ENCODE measurements around the gene EHBP1L1. TPM values are rescaled to one million over a fixed set of nuclear protein-coding genes. Genes with fewer than 3 reads are reported as not detected.

The EHBP1L1 gene
- total and polyA plus RNA-seq, 2 donors (not counting 1 experiment from before 2014, with no cell fraction given), result 12.8 to 53.5 TPM

DNA sequence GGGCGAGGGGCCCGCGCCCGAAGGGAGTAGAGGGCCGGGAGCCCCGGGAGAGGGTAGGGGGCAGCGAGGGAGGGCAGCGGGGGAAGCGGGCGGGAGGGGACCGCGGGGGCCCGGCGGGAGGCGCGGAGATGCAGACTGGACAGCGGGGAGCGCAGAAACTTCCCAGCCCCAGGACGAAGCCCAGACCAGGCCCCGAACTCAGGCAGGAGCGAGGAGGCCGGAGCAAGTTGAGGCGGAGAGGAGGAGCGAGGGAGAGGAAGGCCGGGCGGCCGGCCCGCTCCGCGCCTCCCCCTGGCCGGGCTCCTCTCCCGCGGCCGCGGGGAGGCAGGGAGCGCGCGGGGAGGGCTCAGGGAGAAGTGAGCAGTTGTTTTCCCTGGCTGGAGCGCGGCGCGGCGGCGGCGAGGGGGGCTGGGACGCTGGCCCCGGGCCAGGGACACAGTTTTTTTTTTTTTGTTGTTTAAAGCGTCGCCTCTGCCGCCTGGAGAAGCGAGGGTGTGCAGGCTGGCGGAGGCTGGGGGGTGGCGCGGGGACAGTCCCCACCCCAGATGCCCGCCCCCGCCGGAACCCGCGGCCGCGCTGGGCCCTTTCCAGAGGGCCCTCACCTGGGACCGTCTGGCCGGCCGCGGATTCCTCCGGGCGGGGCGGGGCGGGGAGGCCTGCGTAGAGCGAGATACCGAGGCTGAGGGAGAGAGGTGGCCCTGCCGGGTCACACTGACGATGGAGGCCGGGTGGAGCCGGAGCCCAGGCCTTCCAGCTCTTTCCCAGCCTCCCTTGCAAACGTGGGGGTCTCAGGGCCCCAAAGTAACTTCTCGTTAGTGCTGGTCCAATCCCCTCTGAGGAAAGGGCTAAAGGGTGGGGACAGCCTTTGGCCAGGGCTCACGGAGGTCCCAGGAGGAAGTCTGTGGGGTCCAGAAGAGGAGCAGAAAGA lies 17.6 kb upstream of the EHBP1L1 start, which contains the start of gene LTBP3:
LTBP3 (minus strand) TSS at position 358 of the 928 bp plus-strand sequence. CDS start 400 bp downstream, outside the sequence.
- H2AFZ ChIP-seq (ENCODE audit: low read length), result no peak within 1 kb of the TSS
- peak within 1 kb of the TSS; percentile 74 for H3K9ac ChIP-seq (ENCODE audit: insufficient read depth, low read length)
- peak; percentile 78 to 82 for DNase-seq (ENCODE audit: low read depth in 2 of 2)
- no peaks in the 10 kb centered on the region for H3K36me3 ChIP-seq (ENCODE audit: control insufficient read depth, insufficient read depth, low read length)
- peaks cover 15% of the 10 kb centered on the region for H3K79me2 ChIP-seq (ENCODE audit: control insufficient read depth, insufficient read depth, low read length)
- peak within 1 kb of the TSS; percentile 67 to 80 (median 73) for H3K4me3 ChIP-seq (replicated peaks in 1 of 4; ENCODE audit: control extremely low read depth in 1 of 4, insufficient read depth in 1 of 4, low read depth in 3 of 4, low read length in 4 of 4)
- H3K27me3 ChIP-seq (ENCODE audit: control insufficient read depth, insufficient read depth, low read length), result no peaks in the 10 kb centered on the region
- TF ChIP-seq EZH2 (IDR thresholded peaks at IDR 0.05; ENCODE audit: low read length, missing control alignments) (no peak), CTCF (conservative IDR thresholded peaks at IDR 0.05 in 1 of 2, IDR thresholded peaks at IDR 0.05 in 1 of 2; ENCODE audit: low read depth in 1 of 2, low read length in 2 of 2) (no peak)
- no peaks in the 10 kb centered on the region for H4K20me1 ChIP-seq (ENCODE audit: control insufficient read depth, extremely low read depth, insufficient read depth, low read length)
- H3K27ac ChIP-seq (ENCODE audit: insufficient read depth, low read length), result peak within 1 kb of the TSS; percentile 68
- peak within 1 kb of the TSS; percentile 89 for H3K4me2 ChIP-seq (ENCODE audit: extremely low read depth, insufficient read depth, low read length)
- H3K9me3 ChIP-seq (ENCODE audit: control insufficient read depth, insufficient read depth, low read depth, low read length), result no peaks in the 10 kb centered on the region
- H3K4me1 ChIP-seq (ENCODE audit: control insufficient read depth, extremely low read depth, insufficient read depth, low read length), result peaks cover 45% of the 10 kb centered on the region

- Histone ChIP-seq H3K27me3 (ENCODE audit: control insufficient read depth, insufficient read depth, low read length) (no peaks in the 10 kb centered on the region), H3K4me1 (ENCODE audit: control insufficient read depth, extremely low read depth, insufficient read depth, low read length) (peaks cover 45% of the 10 kb centered on the region), H3K4me3 (replicated peaks in 1 of 4; ENCODE audit: control extremely low read depth in 1 of 4, insufficient read depth in 1 of 4, low read depth in 3 of 4, low read length in 4 of 4) (peak overlapping the region in 1 of 4 experiments; percentile 74), H3K4me2 (ENCODE audit: extremely low read depth, insufficient read depth, low read length) (peak overlapping the region; percentile 54), H3K9me3 (ENCODE audit: control insufficient read depth, insufficient read depth, low read depth, low read length) (no peaks in the 10 kb centered on the region), H3K9ac (ENCODE audit: insufficient read depth, low read length) (no peak overlapping the region), H3K79me2 (ENCODE audit: control insufficient read depth, insufficient read depth, low read length) (peaks cover 15% of the 10 kb centered on the region), H4K20me1 (ENCODE audit: control insufficient read depth, extremely low read depth, insufficient read depth, low read length) (no peaks in the 10 kb centered on the region), H3K36me3 (ENCODE audit: control insufficient read depth, insufficient read depth, low read length) (no peaks in the 10 kb centered on the region), H2AFZ (ENCODE audit: low read length) (no peak overlapping the region), H3K27ac (ENCODE audit: insufficient read depth, low read length) (peak overlapping the region; percentile 56)
- peak; percentile 49 to 73 for DNase-seq (ENCODE audit: low read depth in 2 of 2)
- no peak for TF ChIP-seq CTCF (conservative IDR thresholded peaks at IDR 0.05 in 1 of 2, IDR thresholded peaks at IDR 0.05 in 1 of 2; ENCODE audit: low read depth in 1 of 2, low read length in 2 of 2)
- TF ChIP-seq EZH2 (IDR thresholded peaks at IDR 0.05; ENCODE audit: low read length, missing control alignments), result no peak
Measured at GRCh38 chr11:65558930-65559509, 16.8 kb upstream of the EHBP1L1 start.

DNA sequence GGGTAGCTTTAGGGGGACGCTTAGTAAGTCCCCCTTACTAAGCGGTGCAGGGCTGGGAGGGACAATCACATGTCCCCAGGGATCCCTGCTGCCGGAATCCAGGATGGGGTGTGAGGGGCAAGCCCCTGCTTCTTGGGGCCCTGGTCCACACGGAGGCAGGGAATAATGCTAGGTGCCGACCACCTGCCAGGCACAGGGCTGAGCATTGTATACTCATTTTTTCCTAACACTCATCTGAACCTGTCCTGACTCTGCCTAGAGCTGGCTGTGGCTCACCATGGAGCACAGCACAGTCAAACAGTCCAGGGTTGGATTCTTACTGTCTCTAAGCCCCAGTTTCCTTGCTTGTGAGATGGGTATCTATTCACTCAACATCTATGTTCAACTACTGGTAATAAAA lies 16.3 kb upstream of the EHBP1L1 start:
- no peaks in the 10 kb centered on the region for H4K20me1 ChIP-seq (ENCODE audit: control insufficient read depth, extremely low read depth, insufficient read depth, low read length)
- no peak overlapping the region for H3K4me3 ChIP-seq (replicated peaks in 1 of 4; ENCODE audit: control extremely low read depth in 1 of 4, insufficient read depth in 1 of 4, low read depth in 3 of 4, low read length in 4 of 4)
- no peak for DNase-seq (ENCODE audit: low read depth in 2 of 2)
- H3K4me2 ChIP-seq (ENCODE audit: extremely low read depth, insufficient read depth, low read length), result no peak overlapping the region
- TF ChIP-seq EZH2 (IDR thresholded peaks at IDR 0.05; ENCODE audit: low read length, missing control alignments) (no peak), CTCF (conservative IDR thresholded peaks at IDR 0.05 in 1 of 2, IDR thresholded peaks at IDR 0.05 in 1 of 2; ENCODE audit: low read depth in 1 of 2, low read length in 2 of 2) (no peak)
- H3K9me3 ChIP-seq (ENCODE audit: control insufficient read depth, insufficient read depth, low read depth, low read length), result no peaks in the 10 kb centered on the region
- H3K27me3 ChIP-seq (ENCODE audit: control insufficient read depth, insufficient read depth, low read length), result no peaks in the 10 kb centered on the region
- H2AFZ ChIP-seq (ENCODE audit: low read length), result no peak overlapping the region
- H3K27ac ChIP-seq (ENCODE audit: insufficient read depth, low read length), result peak overlapping the region; percentile 56
- H3K79me2 ChIP-seq (ENCODE audit: control insufficient read depth, insufficient read depth, low read length), result peaks cover 14% of the 10 kb centered on the region
- no peaks in the 10 kb centered on the region for H3K36me3 ChIP-seq (ENCODE audit: control insufficient read depth, insufficient read depth, low read length)
- no peak overlapping the region for H3K9ac ChIP-seq (ENCODE audit: insufficient read depth, low read length)
- H3K4me1 ChIP-seq (ENCODE audit: control insufficient read depth, extremely low read depth, insufficient read depth, low read length), result peaks cover 43% of the 10 kb centered on the region

All from fibroblast of lung (primary cell).